GM12892 (cell line): ENCODE data around the gene PSMF1.

Source experiments
- POLR2A ChIP-seq: IDR thresholded peaks from 2 replicates; pipeline ENCODE4 v1.6.1; 2011; ENCODE audit warnings: low read depth, low read length, control low read depth
- POLR2AphosphoS5 ChIP-seq: IDR thresholded peaks from 2 replicates; pipeline ENCODE4 v1.6.1; 2011; ENCODE audit warnings: low read depth, low read length, control low read depth
- TAF1 ChIP-seq: IDR thresholded peaks from 2 replicates; pipeline ENCODE4 v1.6.1; 2011; ENCODE audit warnings: low read depth, mild to moderate bottlenecking, control low read depth, low read length, borderline replicate concordance

- TF ChIP-seq POLR2AphosphoS5 (no peak), TAF1 (no peak), POLR2A (no peak)
Observed at GRCh38 chr20:1173698-1174097, 55.3 kb downstream of the PSMF1 start.
